ENCODE data around the gene SC5D.

Gene SC5D

GRCh38 chr11:121330614-121331435, 38.3 kb downstream of the SC5D start:
- no peak for DNase-seq

- DNase-seq = no peak
These were observed 42.6 kb downstream of the SC5D start for GRCh38 chr11:121334973-121335710.

GRCh38 chr11:121336279-121336937, 43.8 kb downstream of the SC5D start:
- DNase-seq = no peak

GRCh38 chr11:121337078-121337477, 44.5 kb downstream of the SC5D start:
- DNase-seq = no peak

- no peak for DNase-seq
These were observed 45.2 kb downstream of the SC5D start for GRCh38 chr11:121337740-121338272.

- no peak for DNase-seq
These were observed 46.0 kb downstream of the SC5D start for GRCh38 chr11:121338536-121338935.

- DNase-seq = no peak
These were observed 47.5 kb downstream of the SC5D start for GRCh38 chr11:121340032-121340580.

- no peak for DNase-seq
These were observed 49.0 kb downstream of the SC5D start for GRCh38 chr11:121341609-121342008.

GRCh38 chr11:121344824-121345223, 52.3 kb downstream of the SC5D start:
- DNase-seq = no peak

GRCh38 chr11:121347094-121347493, 54.5 kb downstream of the SC5D start:
- DNase-seq = no peak

- DNase-seq = no peak
These were observed 55.2 kb downstream of the SC5D start for GRCh38 chr11:121347813-121348212.

GRCh38 chr11:121348220-121348875, 55.8 kb downstream of the SC5D start:
- DNase-seq = no peak

- no peak for DNase-seq
These were observed 57.2 kb downstream of the SC5D start for GRCh38 chr11:121349790-121350189.

- DNase-seq = no peak
These were observed 57.9 kb downstream of the SC5D start for GRCh38 chr11:121350314-121351082.

- DNase-seq = no peak
These were observed 58.6 kb downstream of the SC5D start for GRCh38 chr11:121351083-121351630.

GRCh38 chr11:121352251-121352891, 59.8 kb downstream of the SC5D start:
- DNase-seq = no peak

- no peak for DNase-seq
These were observed 61.6 kb downstream of the SC5D start for GRCh38 chr11:121354192-121354591.

GRCh38 chr11:121356357-121356756, 63.8 kb downstream of the SC5D start:
- DNase-seq = no peak
